NCI-H446 (cell line): ENCODE measurements around the gene HYPK.
"Not testable (repeated sequence)": the region's sequence is repeated elsewhere in the genome, so short reads cannot be mapped to it uniquely, and the experiment has no call there.

ENCODE experiments used
- DNase-seq, 2 experiments: peaks; one replicate each; lab custom pipeline; 2025; lab: John Stamatoyannopoulos, UW

HYPK gene

GRCh38 chr15:43795997-43796396 lies 4.4 kb upstream of the HYPK start:
- no peak for DNase-seq

- DNase-seq = no peak
Observed at GRCh38 chr15:43796566-43796965, 3.8 kb upstream of the HYPK start.

- DNase-seq = no peak
Observed at GRCh38 chr15:43799209-43799944, 1.0 kb upstream of the HYPK start.

- DNase-seq = no peak
Observed at GRCh38 chr15:43799945-43800285, 484 bp upstream of the HYPK start, which contains the start of gene SERINC4. SERINC4 (minus strand) TSS chr15:43800220; CDS start chr15:43799986, 234 bp downstream.

- not testable (repeated sequence) for DNase-seq
Observed at GRCh38 chr15:43802676-43803075, 2.3 kb downstream of the HYPK start.

- DNase-seq = no peak
Observed at GRCh38 chr15:43808435-43808950, 8.1 kb downstream of the HYPK start.

- DNase-seq = no peak
Observed at GRCh38 chr15:43808960-43809678, 8.7 kb downstream of the HYPK start.

GRCh38 chr15:43815064-43815463 lies 14.7 kb downstream of the HYPK start:
- DNase-seq = not testable (repeated sequence)

- DNase-seq = no peak
Observed at GRCh38 chr15:43821505-43821904, 21.1 kb downstream of the HYPK start.

GRCh38 chr15:43824302-43825246 lies 24.2 kb downstream of the HYPK start, which contains the start of gene MFAP1:
MFAP1 (minus strand) TSS chr15:43824690; CDS start chr15:43824569, 121 bp downstream.
- peak; percentile 91 to 98 for DNase-seq

GRCh38 chr15:43825305-43825704 lies 24.9 kb downstream of the HYPK start:
- DNase-seq = not testable (repeated sequence)

GRCh38 chr15:43826029-43826507 lies 25.7 kb downstream of the HYPK start:
- DNase-seq = no peak

GRCh38 chr15:43826508-43827341 lies 26.3 kb downstream of the HYPK start, which contains the start of gene WDR76:
WDR76 (plus strand) TSS chr15:43827002; CDS start chr15:43827033, 31 bp downstream.
- DNase-seq = peak; percentile 53 to 86

GRCh38 chr15:43828061-43828657 lies 27.8 kb downstream of the HYPK start:
- no peak for DNase-seq

GRCh38 chr15:43829951-43830540 lies 29.6 kb downstream of the HYPK start:
- not testable (repeated sequence) for DNase-seq

- DNase-seq = not testable (repeated sequence)
Observed at GRCh38 chr15:43830691-43831275, 30.4 kb downstream of the HYPK start.

GRCh38 chr15:43831519-43832052 lies 31.2 kb downstream of the HYPK start:
- not testable (repeated sequence) for DNase-seq

GRCh38 chr15:43832485-43832884 lies 32.1 kb downstream of the HYPK start:
- DNase-seq = not testable (repeated sequence)

- no peak for DNase-seq
Observed at GRCh38 chr15:43845421-43845820, 45.0 kb downstream of the HYPK start.
